ENCODE data around the gene OXLD1.
"Not testable (repeated sequence)": the region's sequence is repeated elsewhere in the genome, so short reads cannot be mapped to it uniquely, and the experiment has no call there.

The OXLD1 gene

DNA sequence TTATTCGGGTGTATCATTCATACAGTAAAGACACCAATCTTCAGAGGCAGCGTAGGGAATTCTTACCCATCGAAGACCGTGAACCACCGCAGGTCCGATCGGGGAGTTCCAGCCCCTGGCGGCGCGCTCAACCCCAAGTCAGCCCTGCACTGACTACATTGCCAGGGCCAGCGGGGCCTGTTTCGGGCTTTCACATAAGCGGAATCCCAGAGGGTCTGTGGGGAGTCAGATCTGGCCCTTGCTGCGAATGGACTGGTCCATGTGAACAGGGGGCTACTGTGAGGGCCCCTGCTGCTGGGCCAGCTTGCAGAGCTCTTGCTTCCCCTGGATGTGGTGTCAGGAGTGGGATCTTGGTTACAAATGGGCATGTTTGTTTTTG lies 17.7 kb downstream of the OXLD1 start:
- no peak for DNase-seq

DNA sequence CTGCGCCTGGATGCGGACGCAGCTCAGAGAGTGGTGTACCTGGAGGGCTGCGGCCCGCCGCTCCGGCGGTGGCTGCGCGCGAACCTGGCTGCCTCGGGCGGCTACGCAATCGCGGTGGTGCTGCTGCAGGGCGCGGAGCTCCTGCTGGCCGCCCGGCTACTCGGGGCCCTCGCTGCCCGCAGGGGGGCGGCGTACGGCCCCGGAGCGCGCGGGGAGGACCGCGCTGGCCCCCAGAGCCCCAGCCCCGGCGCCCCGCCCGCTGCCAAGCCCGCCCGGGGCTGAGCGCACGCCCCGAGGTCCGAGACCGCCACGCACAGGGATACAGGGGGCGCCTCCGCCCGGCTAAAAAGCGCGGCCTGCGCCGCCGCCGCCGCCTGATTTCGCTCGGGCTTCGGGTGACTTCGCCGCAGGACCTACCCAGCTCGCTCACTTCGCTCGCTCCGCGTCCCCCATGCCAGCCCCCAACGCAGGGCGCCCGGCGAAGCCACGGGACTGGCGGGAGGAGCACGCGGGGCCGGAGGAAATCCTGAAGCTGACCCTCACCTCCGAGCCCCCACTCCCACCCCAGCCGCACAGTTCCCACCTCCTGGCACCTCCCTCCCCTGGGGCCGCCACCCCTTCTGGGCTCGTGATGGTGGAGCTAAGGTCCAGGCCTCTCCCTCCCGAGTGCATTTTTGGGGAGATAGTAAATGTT lies 18.2 kb downstream of the OXLD1 start:
- no peak for DNase-seq

DNA sequence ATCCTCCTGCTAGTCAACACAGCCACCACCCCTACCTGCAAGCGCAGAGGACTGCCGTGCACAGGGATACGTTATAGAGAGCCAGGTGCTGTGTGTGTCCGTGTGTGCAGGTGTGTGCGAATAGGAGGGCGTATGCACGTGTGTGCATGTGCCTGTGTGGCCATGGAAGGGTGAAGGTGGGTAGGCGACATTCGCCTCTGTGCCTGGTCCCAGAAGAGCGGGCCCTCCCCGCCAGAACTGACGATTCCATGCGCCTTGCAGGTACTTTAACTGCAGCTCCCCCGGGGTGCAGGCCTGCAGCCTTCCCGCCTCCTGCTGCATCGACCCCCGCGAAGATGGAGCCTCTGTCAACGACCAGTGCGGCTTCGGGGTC lies 18.8 kb downstream of the OXLD1 start:
- DNase-seq = no peak

- DNase-seq = peak; percentile 50
Observed at GRCh38 chr17:81646869-81647600, 19.4 kb downstream of the OXLD1 start.

DNA sequence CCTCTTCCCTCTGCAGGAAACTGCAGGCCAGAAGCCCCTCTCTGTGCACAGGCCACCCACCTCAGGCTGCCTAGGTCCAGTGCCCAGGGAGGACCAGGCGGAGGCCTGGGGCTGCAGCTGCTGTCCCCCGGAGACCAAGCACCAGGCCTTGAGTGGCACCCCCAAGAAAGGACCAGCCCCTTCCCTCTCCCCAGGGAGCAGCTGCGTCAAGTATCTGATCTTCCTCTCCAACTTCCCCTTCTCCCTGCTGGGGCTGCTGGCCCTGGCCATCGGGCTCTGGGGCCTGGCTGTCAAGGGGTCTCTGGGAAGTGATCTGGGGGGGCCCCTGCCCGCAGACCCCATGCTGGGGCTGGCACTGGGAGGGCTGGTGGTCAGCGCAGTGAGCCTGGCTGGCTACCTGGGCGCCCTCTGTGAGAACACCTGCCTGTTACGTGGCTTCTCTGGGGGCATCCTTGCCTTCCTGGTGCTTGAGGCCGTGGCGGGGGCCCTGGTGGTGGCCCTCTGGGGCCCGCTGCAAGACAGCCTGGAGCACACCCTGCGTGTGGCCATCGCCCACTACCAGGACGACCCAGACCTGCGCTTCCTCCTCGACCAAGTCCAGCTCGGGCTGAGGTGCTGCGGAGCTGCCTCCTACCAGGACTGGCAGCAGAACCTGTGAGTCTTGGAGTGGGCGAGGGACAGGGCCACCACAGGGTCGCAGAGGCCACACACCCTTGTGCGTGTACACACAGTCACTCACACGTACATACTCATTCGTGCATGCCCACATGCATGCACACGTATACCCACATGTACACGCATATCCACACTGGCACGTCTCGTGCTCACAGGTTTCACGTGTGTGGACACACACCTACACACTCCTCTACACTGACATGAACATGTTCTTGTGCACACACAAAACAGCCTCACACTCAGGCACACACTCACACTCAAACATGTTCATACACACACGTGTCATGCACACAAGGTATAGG lies 21.1 kb downstream of the OXLD1 start:
- no peak for DNase-seq

DNA sequence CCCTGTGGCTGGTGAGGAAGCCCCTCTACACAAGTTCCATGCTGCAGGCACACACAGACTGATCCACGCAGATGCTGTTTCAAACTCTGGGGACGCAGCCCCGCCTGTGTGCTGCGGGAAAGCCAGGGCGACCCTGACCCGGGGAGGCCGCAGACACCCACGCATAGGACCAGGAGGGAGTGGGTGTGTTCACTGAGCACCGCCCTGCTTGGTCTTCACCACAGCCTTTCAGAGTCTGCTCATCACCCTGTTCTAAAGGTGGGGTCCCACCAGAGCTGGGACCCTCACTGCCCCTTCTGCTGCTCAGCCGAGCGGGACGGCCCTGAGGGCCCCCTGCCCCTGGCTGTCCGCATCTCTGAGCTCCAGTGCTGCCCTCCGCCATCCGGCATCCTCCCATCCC lies 21.9 kb downstream of the OXLD1 start:
- no peak for DNase-seq

- DNase-seq = no peak
Observed at GRCh38 chr17:81641825-81642489, 24.4 kb downstream of the OXLD1 start.

DNA sequence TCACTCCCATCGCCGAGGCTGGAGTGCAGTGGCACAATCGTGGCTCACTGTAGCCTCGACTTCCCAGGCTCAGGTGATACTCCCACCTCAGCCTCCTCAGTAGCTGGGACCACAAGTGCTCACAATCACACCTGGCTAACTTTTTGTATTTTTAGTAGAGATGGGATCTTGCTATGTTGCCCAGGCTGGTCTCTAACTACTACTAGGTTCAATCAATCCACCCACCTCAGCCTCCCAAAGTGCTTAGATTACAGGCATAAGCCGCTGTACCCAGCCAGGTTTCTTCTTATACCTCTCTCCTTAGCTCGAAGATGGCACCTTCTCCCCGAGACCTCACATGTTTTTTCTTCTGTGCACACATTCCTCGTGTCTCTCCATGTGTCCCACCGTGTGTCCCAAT lies 26.4 kb downstream of the OXLD1 start:
- DNase-seq = no peak

- no peak for DNase-seq
Observed at GRCh38 chr17:81638683-81639082, 27.7 kb downstream of the OXLD1 start.

DNA sequence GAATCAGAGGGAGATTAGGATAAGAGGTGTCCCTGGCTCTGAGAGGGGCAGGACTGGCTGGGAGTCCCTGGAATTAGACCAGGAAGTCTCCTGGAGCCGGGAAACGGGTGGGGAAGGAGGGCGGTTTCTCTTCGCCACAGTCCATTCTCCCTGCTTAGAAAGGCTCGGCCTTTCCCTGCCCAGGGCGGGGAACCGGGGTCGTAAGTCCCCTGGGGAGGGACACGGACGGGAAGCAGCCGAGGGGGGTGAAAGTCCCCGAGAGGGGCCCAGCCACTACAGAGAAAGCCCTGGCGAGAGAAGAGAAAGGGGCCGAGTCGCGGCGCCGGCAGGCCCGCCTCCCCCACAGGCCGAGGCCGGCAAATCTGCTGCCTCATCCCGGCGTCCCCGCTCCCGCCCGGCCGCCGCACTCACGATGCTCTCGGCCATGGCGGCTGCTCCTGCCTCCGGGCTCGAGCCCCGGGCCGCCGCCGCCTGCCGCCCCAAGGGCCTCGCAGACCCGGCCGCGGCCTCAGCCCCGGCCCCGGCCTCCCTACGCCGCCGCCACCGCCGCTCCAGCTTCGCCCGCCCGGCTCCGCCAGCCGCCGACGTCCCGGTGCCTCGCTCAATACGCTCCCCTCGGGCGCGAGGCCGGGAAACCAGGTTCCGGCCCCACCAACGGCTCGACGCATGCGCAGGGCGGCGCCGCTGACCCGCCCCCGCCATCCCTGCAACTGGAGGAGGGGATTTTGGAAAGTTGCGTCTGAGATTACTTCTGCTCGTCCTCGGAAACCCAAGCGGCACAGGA lies 29.7 kb downstream of the OXLD1 start, which contains the start of the genes NPLOC4 and TSPAN10:
TSS of gene NPLOC4 (minus strand) at position 608 of the 784 bp plus-strand sequence. CDS start at position 426, 182 bp downstream.
TSS of gene TSPAN10 (plus strand) at position 692 of the 784 bp plus-strand sequence. CDS start 5,217 bp downstream, outside the sequence.
- peak; percentile 90 for DNase-seq

- peak; percentile 78 for DNase-seq
Observed at GRCh38 chr17:81635973-81636504, 30.4 kb downstream of the OXLD1 start.

DNA sequence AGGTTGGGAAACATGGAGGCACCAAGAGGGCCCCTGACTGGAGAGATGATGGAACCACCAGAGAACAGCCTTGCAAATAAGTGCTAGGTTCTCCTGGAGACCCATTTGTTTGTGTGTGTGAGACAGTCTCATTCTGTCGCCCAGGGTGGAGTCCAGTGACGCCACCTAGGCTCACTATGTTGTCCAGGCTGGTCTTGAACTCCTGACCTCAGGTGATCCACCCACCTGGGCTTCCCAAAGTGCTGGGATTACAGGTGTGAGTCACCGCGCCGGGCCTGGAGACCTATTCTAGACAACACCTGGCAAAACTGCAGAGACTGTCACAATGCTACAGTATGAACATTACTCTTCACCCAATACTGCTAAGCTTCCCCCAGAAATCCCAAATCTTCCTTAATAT lies 31.0 kb downstream of the OXLD1 start:
- peak; percentile 48 for DNase-seq

- DNase-seq = no peak
Observed at GRCh38 chr17:81631482-81631881, 34.9 kb downstream of the OXLD1 start.

DNA sequence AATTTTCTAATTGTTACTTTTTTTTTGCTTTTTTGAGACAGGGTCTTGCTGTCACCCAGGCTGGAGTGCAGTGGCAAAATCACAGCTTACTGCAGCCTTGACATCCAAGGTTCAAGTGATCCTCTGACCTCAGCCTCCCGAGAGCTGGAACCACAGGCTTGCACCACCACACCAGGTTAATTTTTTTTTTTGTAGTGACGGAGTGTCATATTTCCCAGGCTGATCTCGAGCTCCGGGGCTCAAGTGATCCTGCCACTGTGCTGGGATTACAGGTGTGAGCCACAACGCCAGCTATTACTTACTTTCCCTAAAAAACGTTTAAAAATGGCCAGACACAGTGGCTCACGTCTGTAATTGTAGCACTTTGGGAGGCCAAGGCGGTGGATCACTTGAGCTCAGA lies 36.1 kb downstream of the OXLD1 start:
- no peak for DNase-seq

- DNase-seq = no peak
Observed at GRCh38 chr17:81621494-81622130, 44.8 kb downstream of the OXLD1 start.

GRCh38 chr17:81618307-81618706 lies 48.1 kb downstream of the OXLD1 start:
- DNase-seq = not testable (repeated sequence)

DNA sequence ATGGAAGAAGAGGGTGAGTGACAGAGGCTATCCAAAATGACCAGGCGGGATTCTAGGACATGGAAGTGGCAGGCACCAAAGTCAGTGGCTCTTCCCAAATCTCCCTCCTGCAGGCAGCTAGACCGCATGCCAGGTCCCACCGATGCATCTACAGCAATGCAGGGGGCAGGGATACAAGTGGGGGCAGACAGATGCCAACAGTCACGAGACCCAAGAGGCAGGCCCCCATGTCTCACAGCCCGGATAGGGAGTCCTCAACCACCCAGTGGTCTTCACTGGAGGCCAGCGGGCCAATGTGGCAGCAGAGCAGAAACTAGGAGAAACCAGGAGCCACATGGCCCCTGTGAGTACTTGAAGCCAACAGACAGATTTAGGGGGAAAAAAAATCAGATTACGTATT lies 49.5 kb downstream of the OXLD1 start:
- no peak for DNase-seq

GRCh38 chr17:81615401-81615930 lies 50.9 kb downstream of the OXLD1 start:
- DNase-seq = no peak

Measured in DMS53 (cell line).